A673 (cell line): Measurements from ENCODE around the gene UBE2Q1. TPM values are rescaled to one million over a fixed set of nuclear protein-coding genes. Genes with fewer than 3 reads are reported as not detected.

Source experiments
- BruUV-seq: library from RNA; stranded (reverse); fragments of 400-500 nt; replicated peaks from 2 replicates; lab custom pipeline; 2021; lab: Mats Ljungman, UMichigan
- CTCF ChIA-PET: fragments of 300-600 bp; sonication (Branson Sonifier 250); formaldehyde crosslinking; loops from one replicate; lab custom pipeline; 2022; ENCODE audit warnings: antibody characterized with exemption; lab: Charles Lee
- POLR2A ChIA-PET: fragments of 300-600 bp; sonication (Branson Sonifier 250); formaldehyde crosslinking; loops from one replicate; lab custom pipeline; 2022; ENCODE audit warnings: antibody characterized with exemption; ENCODE audit not compliant: low non-redundant PET; lab: Charles Lee
- DNase-seq: peaks from one replicate; pipeline ENCODE4 v3.0.0-alpha.2; 2015; ENCODE audit warnings: low spot score
- H3K27ac ChIP-seq: fragments of 200-600 bp; sonication (generic); 2 replicates; pipeline ENCODE4 v1.5.1; 2016; ENCODE audit warnings: mixed run types, low read depth, mild to moderate bottlenecking, mixed read lengths, antibody characterized with exemption, low read length; ENCODE audit not compliant: poor library complexity, severe bottlenecking
- H3K27me3 ChIP-seq: fragments of 200-600 bp; sonication (generic); replicated peaks from 2 replicates; pipeline ENCODE4 v1.6.1; 2017; ENCODE audit warnings: mixed run types, low read depth, mild to moderate bottlenecking, mixed read lengths, antibody characterized with exemption, low read length; ENCODE audit not compliant: insufficient read depth, poor library complexity
- H3K36me3 ChIP-seq: fragments of 200-600 bp; sonication (generic); 2 replicates; pipeline ENCODE4 v1.6.1; 2016; ENCODE audit warnings: mixed run types, mild to moderate bottlenecking, mixed read lengths, antibody characterized with exemption, low read length; ENCODE audit not compliant: insufficient read depth, poor library complexity, severe bottlenecking
- H3K4me1 ChIP-seq: fragments of 200-600 bp; sonication (generic); 2 replicates; pipeline ENCODE4 v1.6.1; 2017; ENCODE audit warnings: mixed run types, mild to moderate bottlenecking, mixed read lengths, antibody characterized with exemption, low read length; ENCODE audit not compliant: insufficient read depth, poor library complexity, severe bottlenecking
- H3K4me3 ChIP-seq: fragments of 200-600 bp; sonication (generic); 2 replicates; pipeline ENCODE4 v1.5.1; 2016; ENCODE audit warnings: low read depth, mixed run types, mild to moderate bottlenecking, mixed read lengths, low read length; ENCODE audit not compliant: poor library complexity, severe bottlenecking
- H3K9me3 ChIP-seq: fragments of 200-600 bp; sonication (generic); 2 replicates; pipeline ENCODE4 v1.6.1; 2016; ENCODE audit warnings: mixed run types, low read depth, mild to moderate bottlenecking, mixed read lengths, antibody characterized with exemption, low read length; ENCODE audit not compliant: poor library complexity, severe bottlenecking
- CTCF ChIP-seq: fragments of 300-800, 200-600 bp; sonication (generic); conservative IDR thresholded peaks from 2 replicates; pipeline ENCODE4 v1.5.1; 2017; ENCODE audit warnings: low read depth, mild to moderate bottlenecking, antibody characterized with exemption, low read length, moderate library complexity, mixed read lengths
- EZH2 ChIP-seq: fragments of 200-600 bp; sonication (generic); IDR thresholded peaks from 2 replicates; pipeline ENCODE4 v1.6.1; 2017; ENCODE audit warnings: borderline replicate concordance, low read depth, mild to moderate bottlenecking, mixed read lengths, antibody characterized with exemption, low read length; ENCODE audit not compliant: poor library complexity, severe bottlenecking
- intact Hi-C: fragments of 100-400 bp; cut with micrococcal nuclease; formaldehyde crosslinking; loops from one replicate; pipeline ENCODE4 v1.10.0; 2022; ENCODE audit not compliant: unreplicated experiment
- total RNA-seq: library from RNA; stranded (reverse); gene quantifications from 2 replicates; pipeline ENCODE4 v1.2.3, GENCODE V29; 2021

Gene UBE2Q1
- total RNA-seq, 1 experiment from 2014 or later, result 84.5 TPM

- intact Hi-C loops, result no loop called here
- Histone ChIP-seq H3K27ac (no peak overlapping the region), H3K9me3 (no peaks in the 10 kb centered on the region), H3K4me3 (no peak overlapping the region), H3K36me3 (peaks cover 97% of the 10 kb centered on the region), H3K4me1 (no peaks in the 10 kb centered on the region), H3K27me3 (no peaks in the 10 kb centered on the region)
- no TSS peak for BruUV-seq
- TF ChIP-seq CTCF (no peak), EZH2 (no peak)
- no peak for DNase-seq
- POLR2A ChIA-PET, result no interaction called here
- CTCF ChIA-PET, result no interaction called here
These were observed 27.8 kb upstream of the UBE2Q1 start for GRCh38 chr1:154586231-154586630.

- ChIA-PET CTCF (no interaction called here), POLR2A (no interaction called here)
- intact Hi-C loops, result no loop called here
- TF ChIP-seq CTCF, result no peak
- no peak for TF ChIP-seq EZH2
- Histone ChIP-seq H3K4me1 (no peaks in the 10 kb centered on the region), H3K27ac (peak overlapping the region; percentile 53), H3K4me3 (no peak overlapping the region), H3K9me3 (no peaks in the 10 kb centered on the region), H3K36me3 (peaks cover 95% of the 10 kb centered on the region), H3K27me3 (no peaks in the 10 kb centered on the region)
- no peak for DNase-seq
- BruUV-seq, result no TSS peak
These were observed 26.0 kb upstream of the UBE2Q1 start for GRCh38 chr1:154584267-154584994.

- intact Hi-C loops, result no loop called here
- H3K27ac ChIP-seq, result peak overlapping the region; percentile 53
- H3K36me3 ChIP-seq, result peaks cover 95% of the 10 kb centered on the region
- ChIA-PET CTCF (no interaction called here), POLR2A (no interaction called here)
- no peaks in the 10 kb centered on the region for H3K4me1 ChIP-seq
- no peaks in the 10 kb centered on the region for H3K27me3 ChIP-seq
- no peak for DNase-seq
- no TSS peak for BruUV-seq
- no peak for TF ChIP-seq EZH2
- no peak for TF ChIP-seq CTCF
- no peaks in the 10 kb centered on the region for H3K9me3 ChIP-seq
- H3K4me3 ChIP-seq, result no peak overlapping the region
These were observed 25.3 kb upstream of the UBE2Q1 start for GRCh38 chr1:154583773-154584172.
